Peyer's patch (tissue), 4 donors: Measurements from ENCODE around the gene NPAS4. TPM values are rescaled to one million over a fixed set of nuclear protein-coding genes. Genes with fewer than 3 reads are reported as not detected.

ENCODE experiments used
- DNase-seq, 3 donors: peaks; one replicate each; pipeline ENCODE4 v3.0.0-alpha.2; 2017 to 2019
- H3K27ac ChIP-seq, 4 donors: fragments of 200-600 bp; sonication (generic); one replicate each; pipeline ENCODE4 v1.5.1; 2016 to 2019
- H3K27me3 ChIP-seq, 2 donors: fragments of 200-600 bp; sonication (generic); one replicate each; pipeline ENCODE4 v1.5.1; 2019
- H3K36me3 ChIP-seq, 3 donors: fragments of 200-600 bp; sonication (generic); one replicate each; pipeline ENCODE4 v1.5.1; 2016 to 2019
- H3K4me1 ChIP-seq, 4 donors: fragments of 200-600 bp; sonication (generic); one replicate each; pipeline ENCODE4 v1.5.1; 2016 to 2019
- H3K4me3 ChIP-seq, 4 donors: fragments of 200-600 bp; sonication (generic); 1 replicate in 3 of 4; 2 replicates in 1 of 4; pipeline ENCODE4 v1.5.1; 2016 to 2019; ENCODE audit warnings: mild to moderate bottlenecking in 1 of 4
- H3K9me3 ChIP-seq, 4 donors: fragments of 200-600 bp; sonication (generic); one replicate each; pipeline ENCODE4 v1.5.1; 2016 to 2019; ENCODE audit warnings: mild to moderate bottlenecking in 1 of 4
- POLR2A ChIP-seq, 2 donors: fragments of 450-650 bp; IDR thresholded peaks; one replicate each; pipeline ENCODE4 v1.5.1; 2017; ENCODE audit warnings: antibody characterized with exemption in 2 of 2, mild to moderate bottlenecking in 2 of 2, moderate library complexity in 2 of 2
- total RNA-seq, 4 donors: library from RNA; depleted of rRNA; stranded (reverse); fragments of >200 nt; gene quantifications; one replicate each; pipeline ENCODE4 v1.1.0, GENCODE V29; 2016
- TF ChIP-seq, protein P1 (sequence below), 6 experiments: fragments of 450-650 bp in 4 of 6; fragments of 200-600 bp in 2 of 6; sonication (generic) in 1 of 6; IDR thresholded peaks; one replicate each; pipeline ENCODE4 v1.5.1; 2017 to 2019; ENCODE audit warnings: antibody characterized with exemption in 6 of 6, mild to moderate bottlenecking in 3 of 6, moderate library complexity in 1 of 6

NPAS4 gene
- total RNA-seq, 4 donors from 2014 or later = not detected

GRCh38 chr11:66413167-66413566 is 7.7 kb upstream of the NPAS4 start:
- no peak for DNase-seq
- Histone ChIP-seq H3K4me1 (peaks cover 0 to 11% (median 3%) of the 10 kb centered on the region in 4 donors), H3K4me3 (no peak overlapping the region), H3K27me3 (no peaks in the 10 kb centered on the region), H3K27ac (no peak overlapping the region), H3K36me3 (no peaks in the 10 kb centered on the region), H3K9me3 (no peaks in the 10 kb centered on the region)
- no peak for TF ChIP-seq POLR2A (IDR thresholded peaks at IDR 0.05)
- TF ChIP-seq, protein P1, sequence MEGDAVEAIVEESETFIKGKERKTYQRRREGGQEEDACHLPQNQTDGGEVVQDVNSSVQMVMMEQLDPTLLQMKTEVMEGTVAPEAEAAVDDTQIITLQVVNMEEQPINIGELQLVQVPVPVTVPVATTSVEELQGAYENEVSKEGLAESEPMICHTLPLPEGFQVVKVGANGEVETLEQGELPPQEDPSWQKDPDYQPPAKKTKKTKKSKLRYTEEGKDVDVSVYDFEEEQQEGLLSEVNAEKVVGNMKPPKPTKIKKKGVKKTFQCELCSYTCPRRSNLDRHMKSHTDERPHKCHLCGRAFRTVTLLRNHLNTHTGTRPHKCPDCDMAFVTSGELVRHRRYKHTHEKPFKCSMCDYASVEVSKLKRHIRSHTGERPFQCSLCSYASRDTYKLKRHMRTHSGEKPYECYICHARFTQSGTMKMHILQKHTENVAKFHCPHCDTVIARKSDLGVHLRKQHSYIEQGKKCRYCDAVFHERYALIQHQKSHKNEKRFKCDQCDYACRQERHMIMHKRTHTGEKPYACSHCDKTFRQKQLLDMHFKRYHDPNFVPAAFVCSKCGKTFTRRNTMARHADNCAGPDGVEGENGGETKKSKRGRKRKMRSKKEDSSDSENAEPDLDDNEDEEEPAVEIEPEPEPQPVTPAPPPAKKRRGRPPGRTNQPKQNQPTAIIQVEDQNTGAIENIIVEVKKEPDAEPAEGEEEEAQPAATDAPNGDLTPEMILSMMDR (IDR thresholded peaks at IDR 0.05) = no peak

DNA sequence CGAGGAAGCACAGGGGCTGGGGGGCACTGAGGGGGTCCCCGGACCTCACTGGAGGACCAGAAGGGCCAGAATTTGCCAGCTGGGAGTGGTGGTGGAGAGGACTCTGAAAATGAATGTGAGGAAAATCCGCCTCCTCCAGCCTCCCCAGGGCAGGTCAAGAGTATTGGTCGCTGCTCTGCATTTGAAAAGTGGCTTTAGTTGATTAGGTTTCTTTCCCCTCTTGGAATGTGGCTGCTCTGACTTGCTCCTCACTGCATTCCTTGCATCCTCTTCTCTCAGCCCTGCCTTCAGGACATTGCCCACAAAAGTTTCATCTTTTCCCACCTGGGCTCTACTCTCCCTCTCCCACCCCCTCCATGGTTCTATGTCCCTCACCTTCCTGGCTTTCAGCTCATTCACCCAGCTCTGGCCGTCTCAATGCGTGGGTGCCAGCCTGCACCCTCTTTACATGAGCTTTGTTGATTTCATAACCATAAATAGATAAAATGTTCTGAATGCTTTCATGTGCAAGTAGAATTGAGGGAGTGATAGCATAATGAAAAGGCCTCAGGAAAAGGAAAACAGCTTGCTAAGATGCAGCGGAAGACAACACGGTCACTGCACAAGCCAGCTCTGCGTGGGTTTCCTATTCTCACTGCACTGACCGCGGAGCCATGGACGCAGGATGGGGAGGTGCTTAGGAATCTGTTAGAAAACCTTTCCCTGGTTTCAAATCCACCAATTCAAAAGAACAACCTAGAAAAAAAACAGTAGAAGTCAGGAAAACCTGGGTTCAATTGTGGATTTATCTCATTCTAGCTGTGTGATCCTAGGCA is 6.5 kb upstream of the NPAS4 start:
- H3K4me1 ChIP-seq = peaks cover 0 to 3% (median 0%) of the 10 kb centered on the region in 4 donors
- H3K9me3 ChIP-seq = no peaks in the 10 kb centered on the region
- no peak overlapping the region for H3K4me3 ChIP-seq
- TF ChIP-seq, protein P1 (IDR thresholded peaks at IDR 0.05) = no peak
- no peak for TF ChIP-seq POLR2A (IDR thresholded peaks at IDR 0.05)
- DNase-seq = no peak
- no peaks in the 10 kb centered on the region for H3K27me3 ChIP-seq
- no peaks in the 10 kb centered on the region for H3K36me3 ChIP-seq
- no peak overlapping the region for H3K27ac ChIP-seq

DNA sequence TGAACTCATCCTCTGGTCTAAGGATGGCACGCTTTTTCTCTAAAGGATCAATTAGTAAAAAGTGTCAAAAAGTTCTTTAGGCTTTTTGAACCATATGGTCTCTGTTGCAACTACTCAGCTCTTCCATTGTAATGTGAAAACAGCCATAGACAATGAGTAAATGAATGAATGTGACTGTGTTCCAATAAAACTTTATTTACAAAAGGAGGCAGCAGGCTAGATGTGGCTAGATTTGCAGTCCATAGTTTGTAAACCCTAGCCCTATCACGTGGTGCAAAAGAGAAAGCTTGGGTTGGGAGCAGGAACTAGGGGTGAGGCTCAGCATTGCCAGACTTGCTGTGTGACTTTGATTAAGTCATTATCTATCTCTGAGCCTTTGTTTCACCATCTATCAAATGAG is 5.4 kb upstream of the NPAS4 start:
- H3K4me1 ChIP-seq = peaks cover 0 to 4% (median 0%) of the 10 kb centered on the region in 4 donors
- no peak overlapping the region for H3K4me3 ChIP-seq
- no peak overlapping the region for H3K27ac ChIP-seq
- no peak for DNase-seq
- no peaks in the 10 kb centered on the region for H3K27me3 ChIP-seq
- H3K9me3 ChIP-seq = no peaks in the 10 kb centered on the region
- no peaks in the 10 kb centered on the region for H3K36me3 ChIP-seq
- TF ChIP-seq POLR2A (IDR thresholded peaks at IDR 0.05) = no peak
- TF ChIP-seq, protein P1 (IDR thresholded peaks at IDR 0.05) = no peak

GRCh38 chr11:66417000-66417399 is 3.8 kb upstream of the NPAS4 start:
- TF ChIP-seq POLR2A (IDR thresholded peaks at IDR 0.05) = no peak
- TF ChIP-seq, protein P1 (IDR thresholded peaks at IDR 0.05) = no peak
- H3K36me3 ChIP-seq = no peaks in the 10 kb centered on the region
- no peak overlapping the region for H3K27ac ChIP-seq
- H3K4me1 ChIP-seq = peaks cover 0 to 4% (median 0%) of the 10 kb centered on the region in 4 donors
- H3K9me3 ChIP-seq = no peaks in the 10 kb centered on the region
- no peaks in the 10 kb centered on the region for H3K27me3 ChIP-seq
- H3K4me3 ChIP-seq = no peak overlapping the region
- DNase-seq = no peak

- peaks cover 0 to 4% (median 0%) of the 10 kb centered on the region in 4 donors for H3K4me1 ChIP-seq
- peak in 1 of 3 donors; percentile 65 for DNase-seq
- no peak overlapping the region for H3K4me3 ChIP-seq
- peak overlapping the region in 1 of 4 donors; percentile 44 for H3K27ac ChIP-seq
- no peaks in the 10 kb centered on the region for H3K36me3 ChIP-seq
- H3K9me3 ChIP-seq = no peaks in the 10 kb centered on the region
- TF ChIP-seq POLR2A (IDR thresholded peaks at IDR 0.05) = no peak
- TF ChIP-seq, protein P1 (IDR thresholded peaks at IDR 0.05) = peak in 1 of 6 experiments; percentile 3
- no peaks in the 10 kb centered on the region for H3K27me3 ChIP-seq
Measured at GRCh38 chr11:66418168-66418985, 2.5 kb upstream of the NPAS4 start.
